T-helper 2 cell treated with Interferon-gamma antibody and Interleukin-4, amounts not matched to agents 100 ng/mL and 5 ng/mL, for 36 hours (primary cell): Measurements from ENCODE around the gene CDH4. TPM values are rescaled to one million over a fixed set of nuclear protein-coding genes. Genes with fewer than 3 reads are reported as not detected.
"Not testable (repeated sequence)": the region's sequence is repeated elsewhere in the genome, so short reads cannot be mapped to it uniquely, and the experiment has no call there.

Experiments used
- intact Hi-C: fragments of 100-400 bp; cut with micrococcal nuclease; formaldehyde crosslinking; loops from one replicate; pipeline ENCODE4 v1.15.1; 2023
- total RNA-seq: library from RNA; stranded (reverse); gene quantifications from 2 replicates; pipeline ENCODE4 v1.2.3, GENCODE V29; 2022

CDH4 gene
- total RNA-seq, 1 donor from 2014 or later, result not detected

- intact Hi-C loops, result no loop called here
These were observed 164.5 kb downstream of the CDH4 start for GRCh38 chr20:61416546-61416945.

DNA sequence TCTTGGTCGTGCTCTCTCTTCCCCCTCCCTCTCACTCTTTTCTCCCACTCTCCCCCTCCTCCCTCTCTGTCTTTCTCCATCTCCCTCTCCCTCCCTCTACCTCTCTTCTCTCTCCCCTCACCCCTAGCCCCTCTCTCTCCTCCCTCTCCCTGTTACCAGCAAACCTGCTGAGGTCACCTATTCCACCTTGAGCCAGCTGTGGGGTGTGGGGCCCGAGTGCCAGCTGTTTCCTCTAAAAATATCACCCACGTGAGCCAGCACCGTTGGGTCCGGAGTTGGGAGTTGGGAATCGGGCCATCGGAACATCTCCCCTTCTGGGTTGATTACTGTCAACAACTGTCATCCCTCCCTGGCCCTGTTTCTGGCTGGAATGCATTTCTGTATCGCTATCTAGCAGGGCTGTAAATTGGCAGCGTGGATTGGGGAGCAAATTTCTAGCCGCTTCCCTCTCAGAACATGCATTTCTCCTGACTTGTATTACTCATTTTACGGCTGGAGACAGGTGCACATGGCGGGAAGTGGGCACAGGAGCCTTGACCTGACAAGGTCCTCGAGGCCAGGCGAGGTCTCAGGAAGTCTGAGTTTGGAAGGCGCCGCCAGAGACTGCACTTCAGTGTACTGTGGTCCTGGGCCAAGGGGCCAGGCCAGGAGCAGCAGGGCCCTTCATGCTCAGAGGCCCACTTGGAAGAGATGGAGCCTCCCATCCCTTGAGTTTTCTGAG, 165.3 kb downstream of the CDH4 start:
- intact Hi-C loops, result no loop called here

- intact Hi-C loops, result no loop called here
These were observed 166.9 kb downstream of the CDH4 start for GRCh38 chr20:61419010-61419409.

GRCh38 chr20:61419501-61419900, 167.4 kb downstream of the CDH4 start:
- intact Hi-C loops, result no loop called here

DNA sequence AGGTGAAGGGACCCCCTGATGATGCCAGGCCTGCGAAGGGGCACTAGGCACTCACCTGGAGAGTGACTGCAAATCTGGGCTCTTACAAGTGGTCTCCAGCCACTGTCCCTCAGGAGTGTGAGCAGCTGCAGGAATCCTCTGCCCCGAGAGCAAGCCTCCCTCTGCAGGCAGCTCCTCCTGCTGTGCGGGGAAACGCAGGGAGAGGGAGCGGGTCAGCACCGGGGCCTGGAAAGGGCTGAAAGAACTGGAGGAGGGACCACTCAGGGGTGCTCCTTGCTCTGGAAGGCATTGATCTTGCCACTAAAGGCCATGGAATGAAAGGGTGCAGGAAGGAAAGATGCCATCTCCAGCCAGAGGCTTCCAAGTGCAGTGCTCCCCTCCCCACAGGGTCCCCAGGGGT, 168.0 kb downstream of the CDH4 start:
- intact Hi-C loops, result no loop called here

GRCh38 chr20:61420781-61421180, 168.7 kb downstream of the CDH4 start:
- intact Hi-C loops, result no loop called here

DNA sequence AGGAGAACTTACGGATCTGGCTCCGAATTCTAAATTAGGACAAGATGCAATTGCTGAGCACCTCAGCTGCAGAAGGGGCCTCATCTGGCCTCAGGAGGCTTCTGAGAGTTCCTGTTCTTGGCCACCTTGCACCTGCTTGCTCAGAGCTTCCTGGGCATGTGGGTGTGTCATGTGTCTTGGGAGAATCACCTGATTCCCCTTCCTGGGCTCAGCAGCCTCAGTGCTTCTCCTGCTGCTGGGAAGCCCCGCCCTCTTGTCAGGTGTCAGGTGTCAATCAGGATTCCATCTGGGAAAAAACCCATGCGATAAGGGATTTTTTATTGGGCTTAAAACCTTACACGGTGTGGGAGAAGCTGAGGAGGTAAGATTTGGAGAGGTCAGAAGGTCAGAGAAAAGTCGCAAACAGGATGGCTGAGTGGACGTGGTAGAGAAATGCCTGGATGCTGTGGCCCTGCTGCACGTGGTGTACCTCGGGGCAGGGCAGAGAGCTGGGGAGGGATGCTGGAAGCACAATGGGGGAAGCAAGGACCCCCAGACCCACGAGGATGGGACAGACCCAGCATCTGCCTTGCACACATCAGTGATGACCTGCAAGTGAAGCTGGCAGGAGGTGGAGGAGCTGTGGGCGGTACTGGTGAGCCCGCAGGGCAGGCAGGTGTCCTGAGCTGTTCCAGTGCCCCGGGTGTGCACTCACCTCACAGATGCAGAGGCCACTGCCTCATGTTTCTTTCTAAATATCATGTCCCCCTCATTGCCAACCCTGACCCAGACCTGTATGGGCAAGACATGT, 170.8 kb downstream of the CDH4 start:
- intact Hi-C loops, result no loop called here

GRCh38 chr20:61424011-61424627, 172.1 kb downstream of the CDH4 start:
- intact Hi-C loops, result no loop called here

- intact Hi-C loops, result no loop called here
These were observed 172.8 kb downstream of the CDH4 start for GRCh38 chr20:61424628-61425420.

GRCh38 chr20:61425541-61425991, 173.5 kb downstream of the CDH4 start:
- intact Hi-C loops, result not testable (repeated sequence)

GRCh38 chr20:61426352-61426751, 174.3 kb downstream of the CDH4 start:
- intact Hi-C loops, result no loop called here

GRCh38 chr20:61429458-61430227, 177.6 kb downstream of the CDH4 start:
- intact Hi-C loops, result no loop called here

GRCh38 chr20:61430228-61430624, 178.2 kb downstream of the CDH4 start:
- intact Hi-C loops, result no loop called here

- intact Hi-C loops, result no loop called here
These were observed 181.1 kb downstream of the CDH4 start for GRCh38 chr20:61433176-61433575.

DNA sequence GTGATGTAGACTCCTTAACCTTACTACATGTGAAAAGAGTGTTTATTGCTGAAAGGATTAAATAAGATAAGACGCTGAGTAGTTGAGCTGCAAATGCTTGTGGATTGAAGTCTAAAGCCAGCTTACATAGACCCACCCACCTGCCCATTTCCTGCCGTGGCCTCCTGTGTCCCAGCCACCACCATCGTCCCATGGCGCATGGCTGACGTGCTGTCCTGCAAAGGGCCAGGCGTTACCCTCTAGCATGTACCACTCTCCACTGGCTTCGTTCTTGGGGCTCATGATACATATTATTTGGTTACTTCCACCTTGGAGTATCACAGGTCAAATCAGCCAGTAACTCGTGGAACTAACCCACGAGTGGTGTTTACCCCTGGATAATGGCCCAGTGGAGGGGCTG, 181.8 kb downstream of the CDH4 start:
- intact Hi-C loops, result no loop called here

GRCh38 chr20:61434341-61434781, 182.3 kb downstream of the CDH4 start:
- intact Hi-C loops, result no loop called here

DNA sequence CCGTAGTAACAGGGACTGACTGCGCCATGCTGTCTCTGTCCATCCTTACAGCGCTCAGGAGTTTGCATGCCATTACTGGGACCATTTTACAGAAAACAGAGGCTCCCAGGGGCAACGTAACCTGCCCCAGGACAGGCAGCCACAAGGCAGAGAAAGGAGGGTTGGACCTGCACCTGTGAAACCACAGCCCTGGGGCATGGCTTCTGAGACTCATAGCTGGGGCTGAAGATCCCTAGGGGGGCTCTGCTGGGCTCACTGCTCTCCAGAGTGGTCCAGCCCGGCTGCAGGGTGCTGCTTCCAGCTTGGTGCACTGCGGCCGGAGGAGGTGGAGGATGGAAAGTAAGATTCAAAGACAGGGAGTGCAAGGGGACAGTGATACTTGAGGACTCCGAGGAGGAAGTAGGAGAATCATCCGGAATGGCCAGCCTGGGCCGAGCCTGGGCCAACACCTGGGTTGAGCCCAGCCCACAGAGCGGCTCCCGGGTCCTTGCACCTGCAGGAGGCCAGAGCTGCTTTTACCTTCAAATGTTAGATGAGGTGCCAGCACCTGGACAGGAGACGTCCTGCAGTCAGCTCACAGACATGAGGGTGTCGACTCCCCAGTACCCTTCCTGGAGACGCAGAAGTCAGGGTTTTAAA, 183.2 kb downstream of the CDH4 start:
- intact Hi-C loops, result no loop called here

- intact Hi-C loops, result no loop called here
These were observed 183.8 kb downstream of the CDH4 start for GRCh38 chr20:61435823-61436220.

DNA sequence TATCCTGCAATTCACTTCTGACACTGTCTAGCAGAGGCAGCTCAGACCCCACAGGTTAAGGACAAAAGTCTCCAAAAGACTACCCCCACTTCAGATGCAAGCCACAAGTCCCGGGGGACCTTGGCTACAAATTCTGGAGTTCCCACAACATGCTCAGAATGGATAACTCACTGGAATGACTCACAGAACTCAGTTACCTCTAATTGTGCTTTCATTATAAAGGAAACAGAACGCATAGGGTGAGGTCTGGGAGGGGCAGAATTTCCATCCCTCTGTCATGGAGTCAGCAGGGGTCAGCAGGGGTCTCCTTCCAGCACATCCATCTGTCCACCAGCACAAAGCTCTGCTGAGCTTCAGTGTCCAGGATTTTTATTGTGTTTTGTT, 184.2 kb downstream of the CDH4 start:
- intact Hi-C loops, result no loop called here

GRCh38 chr20:61436667-61437279, 184.7 kb downstream of the CDH4 start:
- intact Hi-C loops, result no loop called here
